Stomach (tissue), 9 donors: ENCODE measurements around the gene MCUB. TPM values are rescaled to one million over a fixed set of nuclear protein-coding genes. Genes with fewer than 3 reads are reported as not detected.
A peak's percentile ranks its signal among the peaks of the same experiment; 100 is the strongest.

Experiments
- DNase-seq, 2 donors: peaks; one replicate each; pipeline versions ENCODE4 v3.0.0 to v3.0.0-alpha.2; 2013 to 2019
- H3K27ac ChIP-seq, 5 donors: fragments of 200-600 bp in 4 of 5; sonication (generic) in 4 of 5; one replicate each; pipeline ENCODE4 v1.5.1; 2013 to 2019; ENCODE audit warnings: mild to moderate bottlenecking in 1 of 5, moderate library complexity in 1 of 5
- H3K27me3 ChIP-seq, 3 donors: fragments of 200-600 bp; sonication (generic); one replicate each; pipeline ENCODE4 v1.5.1; 2017 to 2019; ENCODE audit warnings: mixed run types in 1 of 3
- H3K36me3 ChIP-seq, 4 donors: fragments of 200-600 bp; sonication (generic); 1 replicate in 3 of 4; 2 replicates in 1 of 4; pipeline ENCODE4 v1.5.1; 2016 to 2019
- H3K4me1 ChIP-seq, 4 donors: fragments of 200-600 bp; sonication (generic); one replicate each; pipeline ENCODE4 v1.5.1; 2016 to 2019
- H3K4me3 ChIP-seq, 4 donors: fragments of 200-600 bp; sonication (generic) in 3 of 4; one replicate each; pipeline ENCODE4 v1.5.1; 2016 to 2019; ENCODE audit warnings: mild to moderate bottlenecking in 1 of 4
- H3K9me3 ChIP-seq, 4 donors: fragments of 200-600 bp; sonication (generic); one replicate each; pipeline ENCODE4 v1.5.1; 2016 to 2019
- EP300 ChIP-seq: sonication (generic); formaldehyde crosslinking; IDR thresholded peaks from one replicate; pipeline ENCODE4 v1.6.1; 2017; ENCODE audit warnings: antibody characterized with exemption
- POLR2A ChIP-seq, 4 donors: fragments of 450-650 bp; IDR thresholded peaks; one replicate each; pipeline ENCODE4 v1.6.1; 2016; ENCODE audit warnings: antibody characterized with exemption in 4 of 4, control low read depth in 2 of 4, mild to moderate bottlenecking in 1 of 4, moderate library complexity in 1 of 4
- POLR2AphosphoS5 ChIP-seq, 3 donors: sonication (generic); formaldehyde crosslinking; IDR thresholded peaks; one replicate each; pipeline ENCODE4 v1.6.1; 2016; ENCODE audit warnings: antibody characterized with exemption in 3 of 3
- WGBS, 5 donors: extraction: QIAGEN DNeasy Blood & Tissue Kit in 3 of 5; methylation state at CpG; one replicate each; pipeline versions ENCODE4 v1.1.5 to v1.1.7; 2013 to 2018; 5-methylcytosine and 5-hydroxymethylcytosine counted together
- intact Hi-C: fragments of 100-400 bp; cut with DNase I; formaldehyde crosslinking; loops from one replicate; pipeline ENCODE4 v1.15.1; 2023; ENCODE audit warnings: low total_unique reads
- polyA plus RNA-seq, 3 donors: library from polyadenylated mRNA; stranded (reverse); fragments of 200-250 nt; gene quantifications; one replicate each; pipeline ENCODE4 v1.2.3, GENCODE V29; 2013
- total RNA-seq, 5 donors: library from RNA; depleted of rRNA; stranded (reverse); fragments of >200 nt; gene quantifications; one replicate each; pipeline versions ENCODE4 v1.1.0 to v1.2.3, GENCODE V29; 2014 to 2016
- TF ChIP-seq, protein P1 (sequence below), 7 experiments: fragments of 450-650 bp in 4 of 7; fragments of 200-600 bp in 3 of 7; sonication (generic) in 3 of 7; IDR thresholded peaks; one replicate each; pipeline ENCODE4 v1.5.1; 2016 to 2019; ENCODE audit warnings: antibody characterized with exemption in 7 of 7, control low read depth in 2 of 7, mild to moderate bottlenecking in 1 of 7
- donor health status: healthy with polysubstance abuse.
- donor health status: Bipolar disorder and iron deficiency.
- donor health status: healthy.

MCUB gene
- total and polyA plus RNA-seq, 8 donors = 0.89 to 37.4 (median 8.4) TPM

DNA sequence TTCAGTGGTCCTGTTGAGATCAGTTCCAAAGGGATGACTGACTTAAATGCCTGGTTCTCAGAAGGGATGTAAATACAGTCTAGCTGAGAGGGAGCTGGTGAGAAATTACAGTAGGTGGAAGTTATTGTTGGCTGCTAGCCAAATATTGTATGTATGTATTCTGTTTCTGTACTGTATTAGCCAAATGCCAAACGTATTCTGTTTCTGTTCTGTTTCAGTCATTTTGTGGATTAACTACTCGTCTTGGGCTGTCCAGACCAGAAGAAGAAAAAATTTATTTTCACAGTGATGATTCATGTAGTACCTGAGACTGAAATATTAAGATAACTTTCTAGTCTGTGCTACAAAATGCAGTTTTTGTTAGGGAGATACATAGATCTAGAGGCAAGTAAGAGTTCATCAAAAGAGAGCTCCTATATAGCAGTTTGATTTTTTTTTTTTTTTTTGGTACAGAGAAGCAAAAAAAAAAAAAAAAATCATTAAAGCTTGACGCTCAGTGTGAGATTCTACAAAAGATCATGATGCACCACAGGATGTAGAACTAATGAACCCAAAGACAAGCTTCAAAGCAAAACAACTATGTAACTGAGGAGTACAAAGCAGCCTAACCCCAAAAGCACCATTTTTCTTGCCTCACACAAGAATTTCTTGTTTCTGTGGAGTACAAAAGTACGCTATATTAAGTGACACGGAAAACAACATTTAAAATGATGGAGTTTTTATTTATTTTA is 88.4 kb downstream of the MCUB start:
- Histone ChIP-seq H3K4me1 (no peaks in the 10 kb centered on the region), H3K9me3 (peaks cover 0 to 18% (median 13%) of the 10 kb centered on the region in 4 donors), H3K27ac (no peak overlapping the region), H3K4me3 (no peak overlapping the region), H3K36me3 (peaks cover 0 to 8% (median 2%) of the 10 kb centered on the region in 4 donors), H3K27me3 (no peaks in the 10 kb centered on the region)
- DNase-seq = peak in 1 of 2 donors; percentile 23
- TF ChIP-seq POLR2A (IDR thresholded peaks at IDR 0.05) (no peak), POLR2AphosphoS5 (IDR thresholded peaks at IDR 0.05) (no peak)
- TF ChIP-seq, protein P1, sequence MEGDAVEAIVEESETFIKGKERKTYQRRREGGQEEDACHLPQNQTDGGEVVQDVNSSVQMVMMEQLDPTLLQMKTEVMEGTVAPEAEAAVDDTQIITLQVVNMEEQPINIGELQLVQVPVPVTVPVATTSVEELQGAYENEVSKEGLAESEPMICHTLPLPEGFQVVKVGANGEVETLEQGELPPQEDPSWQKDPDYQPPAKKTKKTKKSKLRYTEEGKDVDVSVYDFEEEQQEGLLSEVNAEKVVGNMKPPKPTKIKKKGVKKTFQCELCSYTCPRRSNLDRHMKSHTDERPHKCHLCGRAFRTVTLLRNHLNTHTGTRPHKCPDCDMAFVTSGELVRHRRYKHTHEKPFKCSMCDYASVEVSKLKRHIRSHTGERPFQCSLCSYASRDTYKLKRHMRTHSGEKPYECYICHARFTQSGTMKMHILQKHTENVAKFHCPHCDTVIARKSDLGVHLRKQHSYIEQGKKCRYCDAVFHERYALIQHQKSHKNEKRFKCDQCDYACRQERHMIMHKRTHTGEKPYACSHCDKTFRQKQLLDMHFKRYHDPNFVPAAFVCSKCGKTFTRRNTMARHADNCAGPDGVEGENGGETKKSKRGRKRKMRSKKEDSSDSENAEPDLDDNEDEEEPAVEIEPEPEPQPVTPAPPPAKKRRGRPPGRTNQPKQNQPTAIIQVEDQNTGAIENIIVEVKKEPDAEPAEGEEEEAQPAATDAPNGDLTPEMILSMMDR (IDR thresholded peaks at IDR 0.05) = no peak
- 52 to 75% (median 70%) methylated on average over 5 of the region's 5 CpGs for WGBS, 5 donors
- intact Hi-C loops = no loop called here

DNA sequence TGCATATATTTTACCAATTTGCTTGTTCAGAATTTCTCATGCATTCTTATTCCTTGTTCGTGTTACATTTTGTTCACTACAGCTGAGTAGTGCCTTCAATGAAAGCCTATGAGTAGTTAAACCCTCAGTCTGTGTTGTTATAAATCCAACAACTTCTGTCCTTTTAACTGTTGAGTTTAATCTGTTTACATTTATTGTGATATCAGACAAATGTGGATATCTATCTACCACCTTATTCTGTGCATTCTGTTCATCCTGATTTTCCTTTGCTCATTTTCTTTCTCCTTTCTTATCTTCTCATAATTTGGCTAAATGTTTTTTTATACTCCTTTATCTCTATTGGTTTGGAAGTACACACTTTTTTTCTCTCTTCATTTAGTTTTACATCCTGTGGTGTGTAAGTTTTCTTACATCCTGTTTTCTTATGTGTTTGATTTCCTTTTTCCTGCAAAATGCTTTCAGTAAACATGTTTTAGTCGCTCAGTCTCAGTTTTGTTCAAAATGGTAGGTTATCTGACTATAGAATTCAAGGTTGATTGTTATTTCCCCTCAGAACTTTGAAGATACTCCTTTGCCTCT is 89.0 kb downstream of the MCUB start:
- Histone ChIP-seq H3K4me3 (no peak overlapping the region), H3K4me1 (no peaks in the 10 kb centered on the region), H3K36me3 (peaks cover 0 to 8% (median 2%) of the 10 kb centered on the region in 4 donors), H3K27me3 (no peaks in the 10 kb centered on the region), H3K27ac (no peak overlapping the region), H3K9me3 (peaks cover 0 to 18% (median 13%) of the 10 kb centered on the region in 4 donors)
- TF ChIP-seq EP300 (no peak), POLR2A (IDR thresholded peaks at IDR 0.05) (no peak), POLR2AphosphoS5 (IDR thresholded peaks at IDR 0.05) (no peak)
- TF ChIP-seq, protein P1 (IDR thresholded peaks at IDR 0.05) = no peak
- intact Hi-C loops = no loop called here
- WGBS, 5 donors = 77 to 89% (median 86%) methylated on average over 2 of the region's 2 CpGs
- DNase-seq = no peak

DNA sequence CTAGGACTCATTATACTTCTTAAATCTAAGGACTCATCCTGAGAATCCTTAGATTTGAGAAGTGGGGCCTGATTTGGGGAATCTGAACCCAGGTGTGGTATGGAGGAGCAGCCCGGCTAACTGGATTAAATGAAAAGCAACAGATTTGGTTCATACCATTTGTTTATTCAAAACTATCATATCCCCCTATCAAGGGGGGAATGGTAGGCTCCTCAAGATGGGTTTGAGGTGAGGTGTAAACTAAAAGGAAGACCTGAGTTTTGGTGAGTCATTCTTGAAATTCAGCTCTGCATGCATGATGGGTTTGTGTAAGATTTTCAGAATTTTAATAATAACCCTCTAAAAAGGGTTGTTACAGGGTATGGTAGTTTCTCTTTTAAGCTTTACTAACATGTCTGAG is 89.8 kb downstream of the MCUB start:
- no peak overlapping the region for H3K4me3 ChIP-seq
- intact Hi-C loops = no loop called here
- H3K36me3 ChIP-seq = peaks cover 0 to 8% (median 2%) of the 10 kb centered on the region in 4 donors
- no peak for DNase-seq
- WGBS, 5 donors = 89 to 100% (median 91%) methylated on average over 1 of the region's 1 CpG
- no peak overlapping the region for H3K27ac ChIP-seq
- TF ChIP-seq, protein P1 (IDR thresholded peaks at IDR 0.05) = no peak
- TF ChIP-seq EP300 (no peak), POLR2A (IDR thresholded peaks at IDR 0.05) (no peak), POLR2AphosphoS5 (IDR thresholded peaks at IDR 0.05) (no peak)
- peaks cover 0 to 18% (median 13%) of the 10 kb centered on the region in 4 donors for H3K9me3 ChIP-seq
- H3K4me1 ChIP-seq = no peaks in the 10 kb centered on the region
- H3K27me3 ChIP-seq = no peaks in the 10 kb centered on the region

DNA sequence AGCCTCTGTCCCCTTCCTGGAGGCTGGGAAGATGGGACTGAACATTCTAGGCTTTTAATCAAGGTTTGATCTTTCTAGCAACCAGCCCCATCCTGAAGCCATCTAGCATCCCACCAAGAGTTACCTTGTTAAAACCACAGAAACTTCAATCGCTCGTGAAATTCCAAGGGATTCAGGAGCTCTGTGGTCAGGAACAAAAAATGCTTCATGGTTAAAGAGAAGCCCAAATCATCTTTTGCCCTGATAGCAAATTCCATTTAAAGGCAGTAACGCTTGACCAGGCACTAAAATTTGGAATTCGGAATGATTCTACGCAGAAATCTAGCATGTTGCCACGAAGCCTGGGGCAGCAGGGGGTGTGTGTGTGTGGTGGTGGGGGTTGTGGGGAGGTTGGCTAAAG is 95.3 kb downstream of the MCUB start:
- intact Hi-C loops = no loop called here
- DNase-seq = no peak
- no peaks in the 10 kb centered on the region for H3K4me1 ChIP-seq
- no peak overlapping the region for H3K27ac ChIP-seq
- WGBS, 5 donors = 50 to 76% (median 74%) methylated on average over 6 of the region's 6 CpGs
- H3K36me3 ChIP-seq = peaks cover 0 to 8% (median 2%) of the 10 kb centered on the region in 4 donors
- H3K9me3 ChIP-seq = peaks cover 0 to 18% (median 13%) of the 10 kb centered on the region in 4 donors
- TF ChIP-seq POLR2A (IDR thresholded peaks at IDR 0.05) (no peak), EP300 (no peak), POLR2AphosphoS5 (IDR thresholded peaks at IDR 0.05) (no peak)
- TF ChIP-seq, protein P1 (IDR thresholded peaks at IDR 0.05) = no peak
- no peak overlapping the region for H3K4me3 ChIP-seq
- no peaks in the 10 kb centered on the region for H3K27me3 ChIP-seq
